Medulla oblongata (tissue), 1 donor: Measurements from ENCODE around the gene UBA6.
"Not testable (repeated sequence)": the region's sequence is repeated elsewhere in the genome, so short reads cannot be mapped to it uniquely, and the experiment has no call there.

Experiments
- DNase-seq: peaks from one replicate; pipeline ENCODE4 v3.0.0-alpha.2; 2015; ENCODE audit errors: extremely low spot score

UBA6 gene

GRCh38 chr4:67700738-67701516 lies at the start of gene UBA6:
TSS of gene UBA6 (minus strand) at chr4:67701155. CDS start at chr4:67701119, 36 bp downstream.
- DNase-seq, result peak; percentile 96

GRCh38 chr4:67750691-67751090 lies 49.7 kb upstream of the UBA6 start:
- peak; percentile 30 for DNase-seq

GRCh38 chr4:67749286-67749685 lies 48.3 kb upstream of the UBA6 start:
- DNase-seq, result no peak

GRCh38 chr4:67746797-67747495 lies 46.0 kb upstream of the UBA6 start:
- peak; percentile 46 for DNase-seq

DNA sequence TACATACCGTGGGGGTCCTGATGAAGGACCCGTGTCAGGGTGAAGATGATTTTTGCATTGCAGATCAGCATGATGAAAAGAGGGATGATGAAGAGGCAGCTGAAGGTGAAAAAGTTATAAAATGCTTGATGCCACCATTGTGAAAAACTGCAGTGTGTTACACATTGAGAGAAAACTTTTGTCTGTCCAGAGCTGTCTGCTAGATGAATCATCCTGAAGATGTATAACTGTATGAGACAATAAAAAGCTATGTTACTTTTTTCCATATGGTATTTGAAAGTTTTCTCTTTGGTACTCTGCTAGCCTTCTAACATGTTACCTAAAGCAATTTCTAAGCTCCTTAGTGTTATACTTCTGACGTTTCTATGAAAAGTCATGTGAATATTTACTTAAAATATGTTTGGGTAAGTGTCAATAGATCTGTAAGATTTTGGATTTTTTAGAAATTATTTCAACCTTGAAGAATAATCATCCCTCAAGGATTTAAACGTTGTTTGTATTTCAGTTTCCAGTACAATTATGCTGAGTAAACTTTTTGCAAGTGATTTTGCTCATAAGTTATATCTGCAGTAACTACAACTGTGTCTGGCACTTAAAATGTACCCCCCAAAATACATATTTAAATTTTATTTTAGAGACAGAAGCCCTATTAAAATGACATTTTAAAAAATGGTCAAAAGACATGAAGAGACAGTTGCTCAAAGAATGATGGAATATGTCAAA lies 43.8 kb upstream of the UBA6 start:
- DNase-seq, result no peak

DNA sequence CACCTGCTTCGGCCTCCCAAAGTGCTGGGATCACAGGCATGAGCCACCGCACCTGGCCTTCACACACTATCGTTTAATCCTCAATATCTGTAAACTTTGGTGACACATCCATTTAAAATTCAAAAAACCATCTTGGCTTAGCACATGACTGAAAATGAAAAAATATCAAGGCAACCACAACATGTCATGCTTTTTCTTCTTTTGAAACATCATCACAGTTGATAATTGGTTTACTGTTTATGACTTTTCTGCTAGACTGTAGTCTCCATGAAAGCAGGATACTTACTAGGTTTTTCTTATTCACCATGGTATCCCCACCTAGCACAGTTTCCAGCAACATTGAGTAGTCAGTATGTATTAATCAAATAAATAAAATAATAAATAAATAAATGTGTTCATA lies 42.2 kb upstream of the UBA6 start:
- no peak for DNase-seq

- no peak for DNase-seq
Measured at GRCh38 chr4:67736262-67736661, 35.3 kb upstream of the UBA6 start.

GRCh38 chr4:67735325-67735724 lies 34.4 kb upstream of the UBA6 start:
- no peak for DNase-seq

- DNase-seq, result not testable (repeated sequence)
Measured at GRCh38 chr4:67730511-67730910, 29.6 kb upstream of the UBA6 start.

- DNase-seq, result no peak
Measured at GRCh38 chr4:67727124-67727850, 26.3 kb upstream of the UBA6 start.

DNA sequence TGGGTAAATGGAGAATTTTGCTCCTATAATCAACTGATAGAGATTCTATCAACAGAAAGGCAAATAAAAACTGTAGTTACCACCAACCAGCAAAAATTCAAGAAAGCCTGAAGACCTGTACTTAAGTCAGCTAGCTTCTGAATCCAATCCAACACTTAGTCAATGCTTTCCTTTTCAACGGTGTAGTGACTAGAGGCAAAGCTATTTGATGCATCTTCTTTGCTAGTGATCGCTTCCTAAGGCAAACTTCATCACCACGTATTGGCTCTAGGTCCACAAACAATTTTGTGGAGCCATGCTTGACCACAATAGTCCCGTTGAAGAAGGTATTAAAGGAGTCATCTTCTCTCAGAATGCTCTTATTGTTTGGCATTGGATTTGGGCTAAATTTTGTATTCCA lies 25.0 kb upstream of the UBA6 start:
- no peak for DNase-seq

GRCh38 chr4:67725132-67725531 lies 24.2 kb upstream of the UBA6 start:
- peak; percentile 12 for DNase-seq

- DNase-seq, result no peak
Measured at GRCh38 chr4:67723949-67724348, 23.0 kb upstream of the UBA6 start.

DNA sequence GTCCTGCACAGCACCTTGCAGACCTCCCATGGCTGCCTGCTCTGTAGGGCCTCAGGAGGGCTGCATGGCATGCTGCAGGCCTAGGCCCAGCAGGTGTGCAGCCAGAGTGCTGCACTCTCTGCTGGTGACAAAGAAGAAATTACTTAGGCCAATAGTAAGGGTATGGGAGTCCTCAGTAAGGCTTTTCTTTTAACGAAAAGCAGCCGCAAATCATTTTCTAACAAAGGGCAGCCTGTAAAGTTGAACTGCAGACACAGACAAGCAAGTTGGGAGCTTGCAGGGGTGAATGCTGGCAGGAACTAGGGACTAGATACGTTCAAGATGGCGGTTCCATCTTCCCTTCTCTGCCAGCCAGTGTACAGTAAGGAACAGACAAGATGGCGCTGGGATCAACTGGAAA lies 22.4 kb upstream of the UBA6 start:
- no peak for DNase-seq

DNA sequence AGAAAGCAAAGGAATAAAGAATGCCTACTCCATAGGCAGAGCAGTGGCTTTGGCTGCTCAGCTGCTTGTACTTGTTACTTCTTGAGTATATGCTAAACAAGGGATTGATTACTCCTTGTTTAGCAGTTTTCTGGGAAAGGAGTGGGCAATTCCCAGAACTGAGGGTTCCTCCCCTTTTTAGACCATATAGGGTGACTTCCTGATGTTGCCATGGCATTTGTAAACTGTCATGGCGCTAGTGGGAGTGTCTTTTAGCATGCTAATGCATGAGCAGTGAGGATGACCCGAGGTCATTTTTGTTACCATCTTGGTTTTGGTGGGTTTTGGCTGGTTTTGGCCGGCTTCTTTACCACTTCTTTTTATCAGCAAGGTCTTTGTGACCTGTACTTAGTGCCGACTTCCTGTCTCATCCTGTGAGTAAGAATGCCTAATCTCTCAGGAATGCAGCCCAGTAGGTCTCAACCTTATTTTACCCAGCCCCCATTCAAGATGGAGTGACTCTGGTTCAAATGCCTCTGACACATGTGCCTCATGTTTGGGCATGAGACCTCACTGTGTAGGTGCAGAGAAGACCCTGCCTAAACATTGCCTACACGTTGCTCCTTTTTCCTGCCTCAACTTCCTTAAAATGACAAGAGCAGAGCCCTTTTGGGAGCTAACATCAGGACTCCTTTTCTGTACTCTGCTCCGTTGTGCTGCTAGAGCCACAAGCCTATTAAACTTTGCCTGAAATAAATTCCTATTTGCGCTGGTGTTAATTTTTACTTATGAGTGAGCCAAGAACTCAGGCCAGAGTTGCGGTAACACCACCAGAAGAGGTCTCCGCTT lies 21.0 kb upstream of the UBA6 start:
- no peak for DNase-seq

- no peak for DNase-seq
Measured at GRCh38 chr4:67721315-67721769, 20.4 kb upstream of the UBA6 start.

GRCh38 chr4:67719953-67720617 lies 19.1 kb upstream of the UBA6 start:
- DNase-seq, result no peak

- DNase-seq, result no peak
Measured at GRCh38 chr4:67718848-67719247, 17.9 kb upstream of the UBA6 start.

GRCh38 chr4:67717586-67717985 lies 16.6 kb upstream of the UBA6 start:
- no peak for DNase-seq

DNA sequence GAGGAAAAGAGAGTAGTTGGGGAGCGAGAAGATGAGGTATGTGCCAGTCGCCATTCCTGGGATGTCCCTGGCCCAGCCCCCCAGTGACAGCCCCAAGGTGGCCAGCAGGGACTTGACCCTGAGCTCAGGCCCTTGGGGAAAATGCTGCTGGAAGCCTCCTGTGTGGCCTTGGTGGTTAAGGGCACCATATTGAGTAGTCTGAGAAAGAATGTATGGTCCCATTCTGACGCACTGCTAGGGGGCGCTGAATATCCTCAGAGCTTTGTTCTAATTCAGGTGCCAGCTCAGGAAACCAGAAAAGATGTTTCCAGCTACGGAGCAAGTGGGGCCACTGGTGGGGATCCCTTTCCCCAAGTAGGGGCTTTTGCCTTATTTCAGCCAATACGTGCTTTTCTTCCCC lies 14.0 kb upstream of the UBA6 start:
- DNase-seq, result no peak

DNA sequence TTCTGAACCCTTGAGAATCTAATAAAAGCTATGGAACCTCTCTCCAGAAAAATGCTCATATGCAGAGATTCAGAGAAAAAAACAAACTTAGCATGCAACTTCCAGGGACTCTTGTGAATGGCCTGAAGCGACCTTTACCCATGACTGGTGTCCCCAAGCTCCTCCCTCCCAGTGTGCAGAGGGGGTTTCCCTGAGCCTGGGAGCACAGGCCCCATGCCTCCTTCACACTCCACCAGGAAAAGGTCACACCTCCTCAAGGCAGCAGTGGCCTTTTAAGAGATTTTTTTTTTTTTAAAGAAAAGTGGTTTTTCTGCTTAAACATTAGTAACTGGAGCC lies 13.3 kb upstream of the UBA6 start:
- DNase-seq, result no peak
